Neutrophil (primary cell): ENCODE measurements around the gene C5orf15.

Experiments
- H3K27ac ChIP-seq: fragments of 200-600 bp; sonication (generic); 2 replicates; pipeline ENCODE4 v1.5.1; 2016; ENCODE audit warnings: mild to moderate bottlenecking, moderate library complexity
- H3K27me3 ChIP-seq: fragments of 200-600 bp; sonication (generic); 2 replicates; pipeline ENCODE4 v1.6.0; 2016; ENCODE audit warnings: mild to moderate bottlenecking
- H3K36me3 ChIP-seq: fragments of 200-600 bp; sonication (generic); 2 replicates; pipeline ENCODE4 v1.5.1; 2017
- H3K4me1 ChIP-seq, 2 experiments: fragments of 200-600 bp in 1 of 2; sonication (generic) in 1 of 2; 1 replicate in 1 of 2; 2 replicates in 1 of 2; pipeline versions ENCODE4 v1.5.1 to v1.6.1; 2013 to 2016; ENCODE audit warnings: low read depth in 1 of 2, low read length in 1 of 2, mild to moderate bottlenecking in 1 of 2, moderate library complexity in 1 of 2; ENCODE audit not compliant: control insufficient read depth in 1 of 2, insufficient read depth in 1 of 2
- H3K4me3 ChIP-seq, 2 experiments: fragments of 200-600 bp in 1 of 2; sonication (generic) in 1 of 2; 1 replicate in 1 of 2; 2 replicates in 1 of 2; pipeline ENCODE4 v1.5.1; 2013 to 2016; ENCODE audit warnings: low read depth in 1 of 2, low read length in 1 of 2, mild to moderate bottlenecking in 1 of 2, moderate library complexity in 1 of 2
- H3K9me3 ChIP-seq: fragments of 200-600 bp; sonication (generic); 2 replicates; pipeline ENCODE4 v1.5.1; 2016
- CTCF ChIP-seq: fragments of 200-600 bp; sonication (generic); IDR thresholded peaks from 2 replicates; pipeline ENCODE4 v1.5.1; 2016; ENCODE audit warnings: antibody characterized with exemption

Gene C5orf15

GRCh38 chr5:133930813-133931090 lies 37.7 kb downstream of the C5orf15 start:
- H3K9me3 ChIP-seq = no peaks in the 10 kb centered on the region

GRCh38 chr5:133930061-133930812 lies 38.2 kb downstream of the C5orf15 start:
- H3K4me3 ChIP-seq = no peak overlapping the region
- TF ChIP-seq CTCF = no peak
- H3K27ac ChIP-seq = no peak overlapping the region
- H3K27me3 ChIP-seq = peaks cover 23% of the 10 kb centered on the region
- no peaks in the 10 kb centered on the region for H3K9me3 ChIP-seq
- H3K4me1 ChIP-seq = no peaks in the 10 kb centered on the region
- no peaks in the 10 kb centered on the region for H3K36me3 ChIP-seq

More at GRCh38 chr5:133930813-133931090, 37.7 kb downstream of the C5orf15 start:
- TF ChIP-seq CTCF = no peak
- peaks cover 23% of the 10 kb centered on the region for H3K27me3 ChIP-seq
- H3K4me1 ChIP-seq = no peaks in the 10 kb centered on the region
- H3K36me3 ChIP-seq = no peaks in the 10 kb centered on the region
- H3K27ac ChIP-seq = no peak overlapping the region
- H3K4me3 ChIP-seq = no peak overlapping the region

DNA sequence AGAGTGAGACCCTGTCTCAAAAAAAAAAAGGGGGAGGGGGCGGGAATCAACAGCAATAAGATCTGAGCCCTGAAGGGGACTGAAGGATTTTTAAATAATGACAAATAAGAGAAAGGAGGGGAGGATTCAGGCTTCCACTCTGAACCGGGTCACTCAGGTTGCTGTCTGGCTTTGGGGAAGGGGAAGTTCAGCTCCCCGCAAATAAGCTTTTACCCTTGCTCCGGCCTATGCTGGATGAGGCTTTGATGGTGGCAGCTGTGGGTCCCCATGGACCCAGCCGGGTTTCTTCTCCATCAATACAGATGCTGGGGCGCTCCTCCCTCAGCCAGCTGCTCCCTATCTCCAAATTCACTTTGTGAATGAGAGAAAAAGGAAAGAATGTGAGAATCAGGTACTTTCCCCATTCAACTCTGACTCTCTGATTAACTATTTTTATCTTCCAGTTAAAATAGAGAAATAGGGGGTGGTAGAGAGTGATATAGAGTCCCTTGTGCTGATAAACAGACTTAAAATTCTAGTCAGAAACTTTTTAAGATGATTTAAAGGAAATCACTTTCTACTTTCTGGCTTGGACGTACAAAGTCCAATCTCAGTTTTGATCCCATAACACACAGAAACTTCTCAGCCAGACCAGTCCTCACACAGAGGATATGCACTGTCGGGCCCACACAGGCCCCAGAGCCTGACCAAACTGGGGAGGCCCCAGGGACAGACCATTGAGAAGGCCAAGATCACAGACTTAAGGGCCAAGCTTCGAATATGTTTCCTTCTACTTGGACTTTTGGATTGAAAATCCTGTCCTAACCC lies 39.6 kb downstream of the C5orf15 start:
- Histone ChIP-seq H3K36me3 (no peaks in the 10 kb centered on the region), H3K27me3 (peaks cover 23% of the 10 kb centered on the region), H3K27ac (no peak overlapping the region), H3K9me3 (no peaks in the 10 kb centered on the region), H3K4me1 (no peaks in the 10 kb centered on the region), H3K4me3 (no peak overlapping the region)
- TF ChIP-seq CTCF = no peak

DNA sequence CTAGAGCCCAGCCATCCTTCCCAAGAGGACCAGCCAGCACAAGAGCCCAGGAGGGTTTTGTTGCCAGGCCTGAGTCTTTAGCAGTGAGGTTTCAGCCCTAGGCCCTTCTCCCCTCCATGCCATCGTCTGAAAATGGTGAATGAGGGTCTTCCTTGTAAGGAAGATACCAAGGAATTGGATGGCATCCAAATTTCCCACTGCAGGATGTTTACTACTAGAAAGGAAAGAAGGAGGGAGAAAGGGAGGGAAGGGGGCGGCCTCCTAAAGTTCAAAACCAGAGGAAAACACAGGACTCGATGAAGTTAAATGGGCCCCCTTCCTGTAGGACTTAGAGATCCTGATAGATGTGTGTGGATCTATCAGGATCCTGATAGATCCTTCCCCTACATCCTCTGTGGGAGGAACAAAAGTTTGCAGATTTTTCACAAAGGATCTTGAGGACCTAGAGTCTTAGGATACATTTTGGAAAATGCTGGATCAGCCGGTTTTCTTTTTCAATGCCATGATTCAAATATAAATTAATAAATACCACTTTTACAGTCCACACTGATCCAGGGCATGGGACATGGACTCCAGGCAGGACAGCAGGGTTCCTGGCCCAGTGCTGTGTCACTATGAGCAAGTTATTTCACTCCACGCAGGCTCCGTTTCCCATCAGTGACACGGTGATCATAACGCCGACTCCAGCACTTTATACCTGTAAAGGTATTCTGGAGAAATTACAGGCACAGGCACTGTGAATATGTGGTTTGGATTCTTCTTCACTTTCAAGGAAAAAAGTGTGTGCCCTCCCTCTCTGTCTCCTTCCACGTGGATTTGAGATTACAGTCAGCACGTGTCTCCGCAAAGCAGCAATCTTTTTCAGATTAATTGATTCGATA lies 40.9 kb downstream of the C5orf15 start:
- Histone ChIP-seq H3K36me3 (no peaks in the 10 kb centered on the region), H3K4me3 (no peak overlapping the region), H3K27me3 (peaks cover 23% of the 10 kb centered on the region), H3K9me3 (no peaks in the 10 kb centered on the region), H3K4me1 (no peaks in the 10 kb centered on the region), H3K27ac (no peak overlapping the region)
- TF ChIP-seq CTCF = no peak

DNA sequence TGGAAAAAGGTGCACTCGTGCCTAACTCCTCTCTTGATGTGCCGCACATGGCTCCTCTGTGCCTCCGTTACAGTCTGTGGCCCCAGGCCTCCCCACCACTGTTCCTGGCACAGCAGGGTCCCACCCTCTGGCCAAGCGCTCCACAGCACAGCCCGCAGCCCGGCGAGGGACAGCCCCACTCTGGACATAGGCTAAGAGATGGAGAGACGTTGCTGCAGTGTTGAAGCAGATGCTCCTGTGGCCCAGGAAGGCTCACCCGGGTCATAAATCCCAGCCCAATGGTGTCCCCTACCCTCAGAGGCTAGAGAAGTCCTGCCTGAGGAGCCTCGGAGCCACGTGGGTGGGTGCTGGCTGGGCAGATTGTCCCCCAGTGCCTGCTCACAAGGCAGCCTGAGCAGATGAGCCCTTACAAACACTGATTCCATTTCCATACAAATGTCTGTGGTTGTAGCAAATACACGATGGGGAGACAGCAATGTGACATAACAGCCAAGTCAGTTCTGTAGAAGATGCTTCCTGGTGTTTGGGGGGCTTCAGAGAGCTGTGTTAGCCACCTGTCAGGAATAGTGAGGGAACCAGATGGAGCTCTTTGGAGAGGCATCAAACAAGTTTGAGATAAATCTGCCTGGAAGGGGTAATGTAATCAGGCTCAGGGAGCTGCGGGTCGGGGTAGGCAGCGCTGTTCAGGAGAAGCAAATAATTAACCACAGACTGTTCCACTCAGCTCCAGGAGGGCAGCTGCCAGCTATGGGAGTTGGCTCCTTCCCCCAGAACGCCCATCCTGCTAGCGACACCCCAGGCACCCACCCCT lies 41.7 kb downstream of the C5orf15 start:
- no peak overlapping the region for H3K4me3 ChIP-seq
- no peak overlapping the region for H3K27ac ChIP-seq
- no peaks in the 10 kb centered on the region for H3K36me3 ChIP-seq
- no peak for TF ChIP-seq CTCF
- peaks cover 23% of the 10 kb centered on the region for H3K27me3 ChIP-seq
- H3K9me3 ChIP-seq = no peaks in the 10 kb centered on the region
- H3K4me1 ChIP-seq = no peaks in the 10 kb centered on the region
